Heart left ventricle (tissue), 13 donors: ENCODE data around the gene GGT7.

Experiments
- POLR2A ChIP-seq, 2 donors: fragments of 450-650 bp; IDR thresholded peaks; one replicate each; pipeline ENCODE4 v1.6.1; 2017; ENCODE audit warnings: antibody characterized with exemption in 2 of 2, mild to moderate bottlenecking in 2 of 2, moderate library complexity in 2 of 2
- TF ChIP-seq, protein P1 (sequence below), 12 donors: fragments of 200-600 bp; sonication (generic) in 4 of 12; IDR thresholded peaks; one replicate each; pipeline versions ENCODE4 v1.5.0 to v1.8.0; 2018 to 2022; ENCODE audit warnings: antibody characterized with exemption in 12 of 12, mild to moderate bottlenecking in 5 of 12
- donor health status: ischemic (EF 13 %, LVEDD 7.1; RV severe dilation, severe dysfunction).
- donor health status: DM: no; HTN: yes; CAD: no.
- donor health status: DM: no; HTN: no; CAD: no.
- donor health status: ischemic (EF 25% LVEDD 6.9; RV normal size, moderate dysfunction).
- donor health status: ischemic (EF 25% LVEDD 5.7; RV mildly dilated, moderate dysfunction).
- donor health status: ischemic (EF 35%, LVEDD 5.7; RV mildly dilated, moderate dysfunction).
- donor health status: nonischemic (EF 11% LVEDD 7.7; RV severe dilation, severe dysfunction).
- donor health status: DM: yes; HTN: yes; CAD: no.
- donor health status: PGD.
- donor health status: ischemic (EF 29% LVEDD 5.4; RV normal size, mild dysfunction).
- donor health status: nonischemic (EF 23%, LVEDD 6.1; RV moderate dilation, normal function).

GRCh38 chr20:34891166-34892062 is 18.8 kb upstream of the GGT7 start:
- TF ChIP-seq, protein P1, sequence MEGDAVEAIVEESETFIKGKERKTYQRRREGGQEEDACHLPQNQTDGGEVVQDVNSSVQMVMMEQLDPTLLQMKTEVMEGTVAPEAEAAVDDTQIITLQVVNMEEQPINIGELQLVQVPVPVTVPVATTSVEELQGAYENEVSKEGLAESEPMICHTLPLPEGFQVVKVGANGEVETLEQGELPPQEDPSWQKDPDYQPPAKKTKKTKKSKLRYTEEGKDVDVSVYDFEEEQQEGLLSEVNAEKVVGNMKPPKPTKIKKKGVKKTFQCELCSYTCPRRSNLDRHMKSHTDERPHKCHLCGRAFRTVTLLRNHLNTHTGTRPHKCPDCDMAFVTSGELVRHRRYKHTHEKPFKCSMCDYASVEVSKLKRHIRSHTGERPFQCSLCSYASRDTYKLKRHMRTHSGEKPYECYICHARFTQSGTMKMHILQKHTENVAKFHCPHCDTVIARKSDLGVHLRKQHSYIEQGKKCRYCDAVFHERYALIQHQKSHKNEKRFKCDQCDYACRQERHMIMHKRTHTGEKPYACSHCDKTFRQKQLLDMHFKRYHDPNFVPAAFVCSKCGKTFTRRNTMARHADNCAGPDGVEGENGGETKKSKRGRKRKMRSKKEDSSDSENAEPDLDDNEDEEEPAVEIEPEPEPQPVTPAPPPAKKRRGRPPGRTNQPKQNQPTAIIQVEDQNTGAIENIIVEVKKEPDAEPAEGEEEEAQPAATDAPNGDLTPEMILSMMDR (IDR thresholded peaks at IDR 0.05), result no peak
- TF ChIP-seq POLR2A (IDR thresholded peaks at IDR 0.05), result no peak
